SH-SY5Y (cell line): ENCODE measurements around the gene MBNL1.

Source experiments
- GATA2 ChIP-seq: IDR thresholded peaks from 2 replicates; pipeline ENCODE4 v1.6.1; 2011; ENCODE audit warnings: mild to moderate bottlenecking, low read depth, low read length
- GATA3 ChIP-seq: IDR thresholded peaks from 2 replicates; pipeline ENCODE4 v1.6.1; 2011; ENCODE audit warnings: low read depth, mild to moderate bottlenecking, low read length, moderate library complexity

GRCh38 chr3:152459118-152459515, 190.4 kb downstream of the MBNL1 start:
- TF ChIP-seq GATA2 = no peak
- no peak for TF ChIP-seq GATA3
